ENCODE results near the gene NAPB.

Gene NAPB

DNA sequence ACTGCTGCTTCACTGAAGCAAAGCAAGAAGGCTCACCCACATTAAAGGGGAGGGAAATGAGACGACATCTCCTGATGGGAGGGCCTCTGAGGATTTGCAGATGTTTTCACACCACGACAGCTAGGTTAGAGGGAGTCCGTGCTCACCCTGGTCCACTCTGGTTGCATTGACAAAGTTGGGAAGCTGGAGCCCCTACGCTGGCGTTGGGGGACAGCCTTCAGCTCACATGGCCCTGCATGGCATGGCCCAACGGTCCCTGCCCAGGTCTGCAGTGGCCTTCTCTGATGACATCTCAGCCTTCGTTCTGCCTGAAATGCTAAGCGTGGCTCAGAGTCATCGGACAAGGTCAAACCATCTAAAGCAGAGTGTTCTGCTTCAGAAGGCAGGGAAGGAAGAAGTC lies 3.8 kb upstream of the NAPB start:
- FAIRE-seq (no peak), DNase-seq (ENCODE audit: insufficient read length, low spot score) (no peak)
- TF ChIP-seq, protein P1, sequence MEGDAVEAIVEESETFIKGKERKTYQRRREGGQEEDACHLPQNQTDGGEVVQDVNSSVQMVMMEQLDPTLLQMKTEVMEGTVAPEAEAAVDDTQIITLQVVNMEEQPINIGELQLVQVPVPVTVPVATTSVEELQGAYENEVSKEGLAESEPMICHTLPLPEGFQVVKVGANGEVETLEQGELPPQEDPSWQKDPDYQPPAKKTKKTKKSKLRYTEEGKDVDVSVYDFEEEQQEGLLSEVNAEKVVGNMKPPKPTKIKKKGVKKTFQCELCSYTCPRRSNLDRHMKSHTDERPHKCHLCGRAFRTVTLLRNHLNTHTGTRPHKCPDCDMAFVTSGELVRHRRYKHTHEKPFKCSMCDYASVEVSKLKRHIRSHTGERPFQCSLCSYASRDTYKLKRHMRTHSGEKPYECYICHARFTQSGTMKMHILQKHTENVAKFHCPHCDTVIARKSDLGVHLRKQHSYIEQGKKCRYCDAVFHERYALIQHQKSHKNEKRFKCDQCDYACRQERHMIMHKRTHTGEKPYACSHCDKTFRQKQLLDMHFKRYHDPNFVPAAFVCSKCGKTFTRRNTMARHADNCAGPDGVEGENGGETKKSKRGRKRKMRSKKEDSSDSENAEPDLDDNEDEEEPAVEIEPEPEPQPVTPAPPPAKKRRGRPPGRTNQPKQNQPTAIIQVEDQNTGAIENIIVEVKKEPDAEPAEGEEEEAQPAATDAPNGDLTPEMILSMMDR (IDR thresholded peaks at IDR 0.05; ENCODE audit: insufficient read depth, missing control alignments), result no peak

DNA sequence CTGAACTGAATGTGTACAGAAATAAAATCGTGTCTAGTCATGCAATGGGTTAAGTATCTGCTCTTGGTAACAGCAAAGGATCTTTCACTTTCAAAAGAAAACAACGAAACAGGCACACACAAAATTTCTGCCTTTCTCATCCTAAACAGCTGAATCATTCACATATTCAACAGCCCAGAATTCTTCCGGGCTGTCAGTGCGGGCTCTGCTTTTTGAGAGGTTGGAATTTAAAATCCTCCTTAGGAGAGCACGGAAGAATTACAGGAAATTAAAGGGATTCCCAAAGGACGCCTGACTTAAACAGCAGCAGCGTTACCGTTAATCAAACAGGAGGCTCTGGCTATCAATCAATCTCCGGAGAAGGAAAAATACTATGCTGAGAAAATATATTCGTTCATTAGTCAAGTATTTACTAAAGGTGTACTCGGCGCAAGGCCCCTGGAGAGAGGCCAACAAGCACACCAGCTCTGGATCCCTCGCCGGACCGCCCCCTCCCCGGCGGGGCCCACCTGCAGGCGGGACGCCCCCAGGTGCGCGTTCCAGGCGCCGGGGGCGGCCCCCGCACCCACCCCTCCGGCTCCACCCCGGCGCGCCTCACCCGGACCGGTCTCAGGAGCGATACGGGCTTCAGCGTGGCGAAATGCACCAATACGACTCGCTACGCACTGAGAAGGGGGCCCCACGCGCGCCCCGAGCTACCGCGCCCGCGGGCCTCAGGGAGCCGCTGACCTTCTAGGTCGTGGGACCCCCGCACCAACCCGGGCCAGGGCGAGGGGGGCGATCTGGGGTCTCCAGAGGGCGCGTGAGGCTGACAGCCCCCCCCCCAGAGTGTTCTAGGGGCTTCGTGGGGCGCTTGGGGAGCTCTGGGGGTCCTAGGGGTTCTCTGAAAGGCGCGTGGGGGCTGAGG lies 1.0 kb downstream of the NAPB start:
- FAIRE-seq (no peak), DNase-seq (ENCODE audit: insufficient read length, low spot score) (no peak)
- TF ChIP-seq, protein P1 (IDR thresholded peaks at IDR 0.05; ENCODE audit: insufficient read depth, missing control alignments), result no peak

DNA sequence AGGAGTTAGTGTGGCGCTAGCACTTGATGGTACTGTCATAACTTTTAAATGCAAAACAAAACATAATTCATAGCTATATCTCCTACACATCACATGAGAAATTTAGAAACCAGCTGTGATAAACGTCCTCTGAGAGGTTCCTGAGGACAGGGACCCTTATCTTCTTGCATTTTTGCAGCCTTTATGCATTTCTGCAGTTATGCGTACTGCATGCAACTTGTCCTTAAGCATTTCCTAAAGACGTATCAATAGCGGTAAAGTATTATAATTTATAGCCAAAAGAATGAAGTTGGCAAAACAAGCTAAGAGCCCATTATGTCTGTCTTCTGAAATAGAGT lies 1.7 kb downstream of the NAPB start:
- TF ChIP-seq, protein P1 (IDR thresholded peaks at IDR 0.05; ENCODE audit: insufficient read depth, missing control alignments), result no peak
- no peak for DNase-seq (ENCODE audit: insufficient read length, low spot score)
- FAIRE-seq, result no peak

DNA sequence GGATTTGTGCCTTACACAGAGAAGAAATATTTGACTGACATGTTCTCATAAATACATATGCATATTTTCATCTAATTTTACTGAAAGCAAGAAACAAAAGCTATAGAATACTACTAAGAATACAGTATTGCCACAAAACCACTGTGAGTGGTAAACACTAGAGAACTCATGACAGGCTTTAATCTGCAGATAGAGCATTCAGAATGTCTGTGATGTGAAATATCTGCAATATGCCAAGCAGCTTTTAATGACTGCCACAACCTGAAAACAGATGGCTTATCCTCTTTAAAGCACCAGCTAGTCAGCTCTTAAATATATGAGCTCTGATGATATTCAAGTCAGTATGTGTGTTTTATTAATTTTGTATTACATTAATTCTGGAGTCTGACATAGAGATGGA lies 3.4 kb downstream of the NAPB start:
- FAIRE-seq (no peak), DNase-seq (ENCODE audit: insufficient read length, low spot score) (peak; percentile 15)
- TF ChIP-seq, protein P1 (IDR thresholded peaks at IDR 0.05; ENCODE audit: insufficient read depth, missing control alignments), result no peak

DNA sequence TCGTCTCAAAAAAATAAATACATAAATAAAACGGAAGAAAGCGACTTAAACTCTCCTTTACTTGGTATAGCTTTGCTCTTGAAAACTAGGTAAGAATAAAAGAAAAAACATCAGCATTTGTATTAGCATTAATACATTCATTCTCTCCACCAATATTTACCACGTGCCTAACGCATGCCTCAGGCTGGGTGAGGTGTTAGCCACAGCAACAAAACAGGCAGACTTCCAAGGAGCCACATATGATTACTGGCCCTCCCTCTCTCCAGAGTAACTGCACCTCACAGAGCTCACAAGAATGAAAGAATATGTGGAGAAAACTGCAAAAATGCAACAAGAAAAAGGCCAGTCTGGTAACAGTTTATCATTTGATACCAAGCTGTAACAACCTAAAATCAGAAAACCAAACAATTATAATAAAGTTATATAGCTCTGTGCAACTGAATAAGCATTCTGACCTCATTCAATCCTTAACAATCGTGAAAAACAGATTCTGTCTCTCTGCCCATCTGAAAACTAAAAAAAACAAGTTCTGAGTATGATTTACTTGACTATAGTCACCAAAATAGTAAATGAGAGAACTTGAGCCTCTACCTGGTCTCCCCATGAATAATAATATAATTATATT lies 5.2 kb downstream of the NAPB start:
- TF ChIP-seq, protein P1 (IDR thresholded peaks at IDR 0.05; ENCODE audit: insufficient read depth, missing control alignments), result no peak
- no peak for DNase-seq (ENCODE audit: insufficient read length, low spot score)
- no peak for FAIRE-seq

DNA sequence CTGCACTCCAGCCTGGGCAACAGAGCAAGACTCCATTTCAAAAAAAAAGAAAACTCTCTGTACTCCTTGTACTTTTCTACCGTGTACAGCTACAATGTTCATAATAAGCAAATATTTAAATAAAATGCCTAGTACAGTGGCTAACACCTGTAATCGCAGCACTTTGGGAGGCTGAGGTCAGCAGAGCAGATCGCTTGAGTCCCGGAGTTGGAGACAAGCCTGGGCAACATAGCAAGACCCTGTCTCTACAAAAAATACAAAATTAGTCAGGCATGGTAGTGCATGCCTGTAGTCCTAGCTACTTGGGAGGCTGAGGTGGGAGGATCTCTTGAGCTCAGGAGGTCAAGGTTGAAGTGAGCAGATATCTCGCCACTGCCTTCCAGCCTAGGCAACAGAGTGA lies 5.7 kb downstream of the NAPB start:
- FAIRE-seq (no peak), DNase-seq (ENCODE audit: insufficient read length, low spot score) (no peak)
- TF ChIP-seq, protein P1 (IDR thresholded peaks at IDR 0.05; ENCODE audit: insufficient read depth, missing control alignments), result no peak

Data from D721Med (cell line).